ENCODE data around the gene TERC.
A peak's percentile ranks its signal among the peaks of the same experiment; 100 is the strongest.

Gene TERC

GRCh38 chr3:169764312-169764881 is 463 bp downstream of the TERC start:
- H3K27me3 ChIP-seq (replicated peaks; ENCODE audit: control insufficient read depth, insufficient read depth, low read length), result no peaks in the 10 kb centered on the region
- peak overlapping the region; percentile 73 for H3K4me3 ChIP-seq (replicated peaks; ENCODE audit: low read depth, low read length)
- DNase-seq (ENCODE audit: extremely low read depth, insufficient read length), result peak; percentile 82
- TF ChIP-seq CTCF (IDR thresholded peaks at IDR 0.05; ENCODE audit: insufficient read depth, low read length, poor library complexity, severe bottlenecking), result no peak
- no peaks in the 10 kb centered on the region for H3K36me3 ChIP-seq (ENCODE audit: control insufficient read depth, insufficient read depth, low read length)

- DNase-seq (ENCODE audit: extremely low read depth, insufficient read length), result no peak
- no peaks in the 10 kb centered on the region for H3K36me3 ChIP-seq (ENCODE audit: control insufficient read depth, insufficient read depth, low read length)
- H3K4me3 ChIP-seq (replicated peaks; ENCODE audit: low read depth, low read length), result no peak overlapping the region
- no peaks in the 10 kb centered on the region for H3K27me3 ChIP-seq (replicated peaks; ENCODE audit: control insufficient read depth, insufficient read depth, low read length)
- TF ChIP-seq CTCF (IDR thresholded peaks at IDR 0.05; ENCODE audit: insufficient read depth, low read length, poor library complexity, severe bottlenecking), result no peak
Measured at GRCh38 chr3:169760479-169760878, 4.4 kb downstream of the TERC start.

- TF ChIP-seq CTCF (IDR thresholded peaks at IDR 0.05; ENCODE audit: insufficient read depth, low read length, poor library complexity, severe bottlenecking), result no peak
- DNase-seq (ENCODE audit: extremely low read depth, insufficient read length), result peak; percentile 69
Measured at GRCh38 chr3:169759256-169759655, 5.6 kb downstream of the TERC start.

GRCh38 chr3:169758359-169758994 is 6.4 kb downstream of the TERC start:
- H3K4me3 ChIP-seq (replicated peaks; ENCODE audit: low read depth, low read length), result no peak overlapping the region
- DNase-seq (ENCODE audit: extremely low read depth, insufficient read length), result no peak
- H3K27me3 ChIP-seq (replicated peaks; ENCODE audit: control insufficient read depth, insufficient read depth, low read length), result no peaks in the 10 kb centered on the region
- TF ChIP-seq CTCF (IDR thresholded peaks at IDR 0.05; ENCODE audit: insufficient read depth, low read length, poor library complexity, severe bottlenecking), result no peak
- H3K36me3 ChIP-seq (ENCODE audit: control insufficient read depth, insufficient read depth, low read length), result no peaks in the 10 kb centered on the region

More at GRCh38 chr3:169759256-169759655, 5.6 kb downstream of the TERC start:
- Histone ChIP-seq H3K27me3 (replicated peaks; ENCODE audit: control insufficient read depth, insufficient read depth, low read length) (no peaks in the 10 kb centered on the region), H3K4me3 (replicated peaks; ENCODE audit: low read depth, low read length) (no peak overlapping the region), H3K36me3 (ENCODE audit: control insufficient read depth, insufficient read depth, low read length) (no peaks in the 10 kb centered on the region)

- no peaks in the 10 kb centered on the region for H3K36me3 ChIP-seq (ENCODE audit: control insufficient read depth, insufficient read depth, low read length)
- no peak for TF ChIP-seq CTCF (IDR thresholded peaks at IDR 0.05; ENCODE audit: insufficient read depth, low read length, poor library complexity, severe bottlenecking)
Measured at GRCh38 chr3:169755488-169755887, 9.4 kb downstream of the TERC start.

More at GRCh38 chr3:169755488-169755887, 9.4 kb downstream of the TERC start:
- no peak for DNase-seq (ENCODE audit: extremely low read depth, insufficient read length)
- H3K4me3 ChIP-seq (replicated peaks; ENCODE audit: low read depth, low read length), result no peak overlapping the region
- no peaks in the 10 kb centered on the region for H3K27me3 ChIP-seq (replicated peaks; ENCODE audit: control insufficient read depth, insufficient read depth, low read length)

Data from GM06990 (cell line).